Midbrain (tissue), 1 donor: ENCODE measurements around the gene ZAP70.
"Not testable (repeated sequence)": the region's sequence is repeated elsewhere in the genome, so short reads cannot be mapped to it uniquely, and the experiment has no call there.

Experiments used
- DNase-seq: peaks from one replicate; lab custom pipeline; 2025; lab: John Stamatoyannopoulos, UW

ZAP70 gene

DNA sequence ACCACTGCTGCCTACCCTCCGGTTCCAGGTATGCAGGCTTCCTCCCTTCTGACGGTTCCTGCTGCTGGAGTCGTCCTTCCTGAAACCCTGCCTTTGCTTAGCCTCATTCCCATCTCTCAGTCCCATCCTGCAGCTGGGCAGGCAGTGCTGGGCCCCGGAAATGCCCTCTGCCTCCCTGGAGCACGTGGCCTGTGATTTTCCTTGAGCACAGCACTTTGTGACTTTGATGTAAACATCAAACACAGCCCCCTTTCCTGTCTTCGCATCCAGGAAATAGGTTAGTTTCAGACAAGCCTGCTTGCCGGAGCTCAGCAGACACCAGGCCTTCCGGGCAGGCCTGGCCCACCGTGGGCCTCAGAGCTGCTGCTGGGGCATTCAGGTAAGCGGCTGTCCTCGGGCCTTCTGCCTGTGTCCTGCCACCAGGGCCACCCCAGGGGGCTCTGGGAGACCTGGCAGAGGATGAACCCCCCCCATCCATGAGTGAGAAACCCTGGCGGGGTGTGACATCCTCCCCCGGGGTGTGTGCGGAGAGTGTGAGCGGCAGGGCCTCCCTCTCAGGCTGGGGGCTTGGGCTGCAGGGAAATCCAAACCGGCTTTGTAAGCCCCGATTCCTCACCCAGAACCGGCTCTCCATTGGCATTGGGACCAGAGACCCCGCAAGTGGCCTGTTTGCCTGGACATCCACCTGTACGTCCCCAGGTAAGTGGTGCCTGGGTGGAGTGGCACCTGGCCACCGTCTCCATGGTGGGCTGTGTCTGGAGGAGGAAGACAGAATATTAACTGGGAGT lies at the start of gene ZAP70:
ZAP70 (plus strand) TSS at position 281 of the 788 bp plus-strand sequence. CDS start 10,461 bp downstream, outside the sequence.
- no peak for DNase-seq

DNA sequence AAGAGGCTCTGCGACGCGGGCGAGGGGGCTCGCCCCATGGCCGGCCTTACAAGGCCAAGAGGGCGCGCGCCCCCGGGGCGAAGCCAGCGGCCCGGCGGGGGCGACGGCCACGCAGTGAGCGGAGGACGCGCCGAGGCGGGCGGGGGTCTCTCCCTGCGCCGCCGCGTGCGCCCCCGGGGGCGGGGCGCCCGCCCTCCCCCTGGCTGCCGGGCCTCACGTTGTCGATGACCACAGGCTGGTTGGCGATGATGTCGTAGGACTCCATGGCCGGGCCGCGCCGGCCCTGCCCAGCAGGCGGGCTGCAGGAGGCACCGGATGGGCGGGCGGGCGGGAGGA lies 49.8 kb upstream of the ZAP70 start:
- no peak for DNase-seq

- peak; percentile 98 for DNase-seq
Observed at GRCh38 chr2:97663962-97664635, 49.3 kb upstream of the ZAP70 start, which contains the start of gene ACTR1B. TSS of gene ACTR1B (minus strand) at chr2:97664044. CDS start at chr2:97663890, 154 bp downstream.

DNA sequence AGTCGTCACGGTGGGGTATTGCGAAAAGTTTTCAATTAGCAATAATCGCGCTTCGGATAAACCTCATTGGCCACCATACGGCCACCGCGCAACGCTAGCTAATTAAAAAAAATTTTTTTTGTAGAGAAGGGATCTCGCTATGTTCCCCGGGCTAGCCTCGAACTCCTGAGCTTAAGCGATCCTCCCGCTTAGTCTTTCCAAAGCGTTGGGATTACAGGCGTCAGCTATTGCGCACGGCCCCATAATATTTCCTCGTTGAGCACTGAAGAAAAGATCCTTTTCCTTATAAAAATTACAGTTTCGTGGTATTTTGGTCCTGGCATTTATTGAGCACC lies 48.8 kb upstream of the ZAP70 start:
- DNase-seq = no peak

- DNase-seq = no peak
Observed at GRCh38 chr2:97669448-97669847, 43.9 kb upstream of the ZAP70 start, which contains the start of gene C2orf92. TSS of gene C2orf92 (plus strand) at chr2:97669713. CDS start at chr2:97669789, 76 bp downstream.

DNA sequence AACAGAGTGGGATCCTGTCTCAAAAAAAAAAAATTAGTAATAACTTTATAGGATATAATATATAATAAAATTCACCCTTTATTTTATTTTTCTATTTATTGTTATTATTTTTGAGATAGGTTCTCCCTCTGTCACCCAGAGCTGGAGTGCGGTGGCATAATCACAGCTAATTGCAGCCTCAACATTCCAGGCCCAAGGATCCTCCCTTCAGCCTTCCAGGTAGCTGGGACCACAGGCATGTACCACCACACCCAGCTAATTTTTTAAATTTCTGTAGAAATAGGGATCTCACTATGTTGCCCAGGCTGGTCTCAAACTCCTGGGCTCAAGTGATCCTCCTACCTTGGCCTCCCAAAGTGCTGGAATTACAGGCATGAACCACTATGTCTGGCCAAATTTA lies 42.9 kb upstream of the ZAP70 start:
- DNase-seq = no peak

DNA sequence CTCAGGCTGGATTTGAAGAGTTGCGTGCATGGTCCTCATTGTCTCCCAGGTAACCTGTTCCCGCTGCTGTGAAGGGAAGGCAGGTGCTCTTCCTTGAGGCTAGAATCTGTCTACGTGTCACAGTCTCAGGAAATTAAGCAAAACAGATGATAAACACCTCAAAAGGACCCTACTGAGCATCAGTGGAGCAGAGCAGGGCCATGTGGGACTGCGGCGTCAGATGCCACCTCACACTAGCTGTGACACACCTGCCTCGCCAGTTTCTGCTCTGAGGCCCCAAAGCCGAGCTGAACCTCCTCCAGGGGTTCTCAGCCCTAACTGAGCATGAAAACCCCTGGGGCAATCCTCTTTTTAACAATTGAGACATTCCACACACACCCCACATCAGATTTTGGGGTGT lies 41.9 kb upstream of the ZAP70 start:
- DNase-seq = no peak

GRCh38 chr2:97672606-97673140 lies 40.7 kb upstream of the ZAP70 start:
- DNase-seq = not testable (repeated sequence)

- DNase-seq = no peak
Observed at GRCh38 chr2:97673182-97673914, 40.0 kb upstream of the ZAP70 start.

DNA sequence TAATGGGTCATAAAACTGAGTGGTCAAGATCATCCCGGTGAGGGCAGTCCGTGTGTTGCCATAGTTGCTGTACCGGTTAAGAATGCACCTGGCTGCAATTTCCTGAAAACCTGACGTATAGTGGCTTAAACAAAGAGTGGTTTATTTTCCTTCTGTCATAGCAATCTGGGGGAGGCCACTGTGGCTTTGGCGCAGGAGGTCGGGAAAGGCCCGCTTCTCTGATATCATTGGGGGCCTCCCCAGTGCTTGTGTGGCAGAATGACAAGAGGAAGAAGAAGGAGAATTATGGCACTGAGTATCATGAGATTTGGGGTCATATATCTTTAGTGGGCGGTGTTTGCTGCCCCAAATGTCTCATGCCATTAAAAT lies 39.5 kb upstream of the ZAP70 start:
- DNase-seq = no peak

- DNase-seq = no peak
Observed at GRCh38 chr2:97675430-97676113, 37.8 kb upstream of the ZAP70 start.

DNA sequence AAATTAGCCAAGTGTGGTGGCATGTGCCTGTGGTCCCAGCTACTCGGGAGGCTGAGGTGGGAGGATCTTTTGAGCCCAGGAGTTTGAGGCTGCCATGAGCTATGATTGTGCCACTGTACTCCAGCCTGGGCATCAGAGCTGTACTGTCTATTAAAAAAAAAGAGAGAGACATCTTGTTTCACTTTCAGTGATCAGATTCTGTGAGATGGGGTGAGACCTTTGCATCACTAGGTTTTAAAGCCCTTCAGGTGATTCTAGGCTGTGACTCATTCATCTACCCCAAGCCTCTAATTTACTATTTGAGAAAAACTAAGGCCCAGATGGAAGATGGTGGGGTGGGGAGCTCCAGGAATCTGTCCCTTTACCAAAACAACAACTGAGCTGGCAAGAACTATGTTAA lies 36.8 kb upstream of the ZAP70 start:
- DNase-seq = no peak

- DNase-seq = no peak
Observed at GRCh38 chr2:97677480-97677879, 35.9 kb upstream of the ZAP70 start.

DNA sequence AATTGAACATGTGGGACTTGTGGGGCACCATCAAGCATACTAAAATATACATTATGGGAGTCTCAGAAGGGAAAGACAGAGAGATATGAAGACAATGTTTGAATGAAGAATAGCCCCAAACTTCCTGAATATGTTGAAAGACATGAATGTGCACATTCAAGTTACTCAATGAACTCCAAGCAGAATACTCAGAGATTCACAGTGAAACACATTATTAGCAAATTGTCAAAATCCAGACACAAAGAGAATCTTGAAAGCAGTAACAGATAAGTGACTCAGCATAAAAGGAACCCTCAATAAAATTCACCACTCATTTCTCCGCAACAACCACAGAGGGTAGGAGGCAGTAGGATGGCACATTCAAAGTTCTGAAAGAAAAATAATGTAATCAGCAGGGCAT lies 35.1 kb upstream of the ZAP70 start:
- DNase-seq = no peak

- not testable (repeated sequence) for DNase-seq
Observed at GRCh38 chr2:97687235-97687634, 26.1 kb upstream of the ZAP70 start.

DNA sequence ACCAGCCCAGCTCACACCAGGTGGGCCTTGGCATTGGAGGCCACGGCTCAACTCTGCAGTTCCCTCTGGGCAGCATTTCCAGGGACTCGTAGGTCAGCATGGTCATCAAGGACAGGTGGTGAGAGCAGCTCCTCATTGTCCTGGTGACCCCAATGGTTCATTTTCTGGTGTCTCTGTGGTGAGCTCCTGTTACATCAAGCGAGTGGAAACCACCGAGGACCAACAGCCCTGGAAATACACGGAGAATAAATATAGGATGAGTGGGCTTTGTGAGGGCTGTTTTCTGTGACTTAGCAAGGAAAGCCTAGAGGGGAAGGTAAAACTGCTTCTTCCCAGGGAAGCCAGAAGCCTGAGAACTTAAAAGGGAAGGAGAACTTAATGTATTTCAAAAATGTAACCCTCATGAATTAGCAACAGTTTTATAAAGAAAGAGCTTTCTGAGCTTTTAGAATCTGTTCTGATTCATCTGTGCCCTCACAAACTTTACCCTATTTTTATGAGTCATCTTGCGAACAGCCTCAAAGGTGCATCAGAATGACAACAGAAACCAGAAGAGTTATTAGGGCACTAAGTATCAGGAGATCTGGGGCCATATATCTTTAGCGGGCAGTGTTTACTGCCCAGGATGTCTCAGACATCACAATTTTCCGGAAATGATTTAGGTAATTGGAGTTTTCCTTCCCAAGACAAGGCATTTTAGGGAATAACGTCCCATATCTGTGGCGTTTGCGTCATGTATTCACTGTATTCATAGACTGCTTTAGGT lies 25.1 kb upstream of the ZAP70 start:
- no peak for DNase-seq

GRCh38 chr2:97691166-97691565 lies 22.2 kb upstream of the ZAP70 start:
- no peak for DNase-seq

DNA sequence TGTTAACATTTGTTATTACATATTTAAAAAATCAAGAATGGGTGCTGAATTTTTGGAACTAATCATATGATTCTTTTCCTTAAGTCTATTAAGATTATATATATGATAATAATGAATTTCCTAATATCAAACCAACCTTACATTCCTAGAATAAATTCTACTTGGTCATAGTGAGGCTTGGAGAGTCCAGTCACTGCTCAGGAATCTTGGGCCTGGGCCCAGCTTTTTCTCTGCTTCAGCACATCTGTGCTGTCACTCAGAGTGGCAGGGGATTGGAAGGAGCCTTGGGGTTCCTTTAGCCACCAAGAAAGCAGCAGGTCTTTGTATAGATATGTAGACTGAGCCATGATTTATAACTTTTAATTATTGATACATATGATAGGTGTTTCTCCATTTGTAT lies 19.9 kb upstream of the ZAP70 start:
- no peak for DNase-seq

- no peak for DNase-seq
Observed at GRCh38 chr2:97695744-97696143, 17.6 kb upstream of the ZAP70 start.

DNA sequence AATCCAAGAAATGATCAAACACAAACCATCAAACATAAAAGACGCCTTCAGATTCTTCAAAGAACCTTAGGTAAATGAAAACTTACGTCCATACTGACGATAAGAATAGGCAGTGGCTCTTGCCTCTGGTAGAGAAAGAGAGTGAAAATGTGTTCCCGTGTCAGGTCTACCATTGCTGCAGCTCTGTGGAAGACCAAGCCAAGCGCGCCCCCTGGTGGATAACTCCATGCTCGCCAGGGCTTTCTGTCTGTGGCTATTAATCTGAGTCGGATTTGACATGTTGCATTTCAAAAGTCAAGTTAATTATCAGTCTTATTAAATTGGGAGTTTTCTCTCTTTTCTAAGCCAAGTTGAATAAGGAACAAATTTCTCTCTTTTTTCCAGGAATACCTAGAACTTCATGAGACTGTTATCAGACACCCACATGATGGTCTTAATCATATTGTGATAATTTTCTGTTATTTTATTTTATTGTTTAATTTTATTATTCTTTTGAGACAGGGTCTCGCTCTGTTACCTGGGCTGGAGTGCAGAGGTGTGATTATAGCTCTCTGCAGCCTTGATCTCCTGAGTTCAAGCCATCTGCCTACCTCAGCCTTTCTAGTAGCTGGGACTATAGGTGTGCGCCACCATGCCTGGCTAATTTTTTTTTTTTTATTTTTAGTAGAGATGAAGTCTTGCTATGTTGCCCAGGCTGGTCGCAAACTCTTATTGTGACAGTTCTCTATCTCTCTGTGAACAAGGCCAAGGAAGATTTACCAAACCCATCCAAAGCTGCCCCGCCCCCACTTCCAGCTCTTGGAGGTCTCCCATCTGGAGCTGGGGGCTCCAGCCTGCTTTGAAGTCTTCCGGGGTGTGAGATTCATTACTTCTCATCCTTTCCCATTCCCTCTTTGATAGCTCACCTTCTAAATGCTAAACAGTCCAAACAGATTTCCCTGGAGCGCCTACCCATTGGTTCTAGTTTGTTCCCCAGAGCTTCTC lies 15.8 kb upstream of the ZAP70 start:
- DNase-seq = peak; percentile 92
